SK-N-MC (cell line): ENCODE results near the gene PLXNA2.

Source experiments
- DNase-seq: peaks from one replicate; pipeline ENCODE4 v3.0.0-alpha.2; 2011; ENCODE audit warnings: low read depth, low spot score
- H3K27ac ChIP-seq: fragments of 200-600 bp; sonication (generic); 2 replicates; pipeline ENCODE4 v1.5.1; 2016; ENCODE audit warnings: mixed run types
- H3K36me3 ChIP-seq: fragments of 200-600 bp; sonication (generic); 2 replicates; pipeline ENCODE4 v1.6.1; 2017; ENCODE audit warnings: antibody characterized with exemption, low read length, mixed read lengths; ENCODE audit not compliant: insufficient read depth
- H3K4me3 ChIP-seq: fragments of 200-600 bp; sonication (generic); 2 replicates; pipeline ENCODE4 v1.5.1; 2016
- H3K9ac ChIP-seq: fragments of 200-600 bp; sonication (generic); 2 replicates; pipeline ENCODE4 v1.8.0; 2017; ENCODE audit warnings: mixed run types, mixed read lengths; ENCODE audit not compliant: insufficient read length
- H3K9me3 ChIP-seq: fragments of 200-600 bp; sonication (generic); 2 replicates; pipeline ENCODE4 v1.6.1; 2017; ENCODE audit warnings: low read depth, mild to moderate bottlenecking, antibody characterized with exemption, low read length, moderate library complexity, mixed read lengths
- EZH2 ChIP-seq: fragments of 200-600 bp; sonication (generic); IDR thresholded peaks from one replicate; pipeline ENCODE4 v1.6.1; 2017; ENCODE audit warnings: antibody characterized with exemption
- FOXP2 ChIP-seq: optimal IDR thresholded peaks from 2 replicates; pipeline ENCODE3; 2011; ENCODE audit warnings: mild to moderate bottlenecking, moderate library complexity; ENCODE audit not compliant: insufficient read depth; ENCODE audit errors: extremely low read length, control extremely low read depth
- POLR2AphosphoS5 ChIP-seq: IDR thresholded peaks from 2 replicates; pipeline ENCODE4 v1.6.1; 2012; ENCODE audit warnings: mild to moderate bottlenecking, low read depth, low read length, borderline replicate concordance

Gene PLXNA2

GRCh38 chr1:208223136-208223535 lies 21.0 kb downstream of the PLXNA2 start:
- TF ChIP-seq FOXP2 = no peak
- TF ChIP-seq POLR2AphosphoS5 = no peak
- no peak for TF ChIP-seq EZH2
- Histone ChIP-seq H3K27ac (no peak overlapping the region), H3K9me3 (no peaks in the 10 kb centered on the region), H3K36me3 (no peaks in the 10 kb centered on the region), H3K4me3 (no peak overlapping the region), H3K9ac (no peak overlapping the region)
- no peak for DNase-seq

DNA sequence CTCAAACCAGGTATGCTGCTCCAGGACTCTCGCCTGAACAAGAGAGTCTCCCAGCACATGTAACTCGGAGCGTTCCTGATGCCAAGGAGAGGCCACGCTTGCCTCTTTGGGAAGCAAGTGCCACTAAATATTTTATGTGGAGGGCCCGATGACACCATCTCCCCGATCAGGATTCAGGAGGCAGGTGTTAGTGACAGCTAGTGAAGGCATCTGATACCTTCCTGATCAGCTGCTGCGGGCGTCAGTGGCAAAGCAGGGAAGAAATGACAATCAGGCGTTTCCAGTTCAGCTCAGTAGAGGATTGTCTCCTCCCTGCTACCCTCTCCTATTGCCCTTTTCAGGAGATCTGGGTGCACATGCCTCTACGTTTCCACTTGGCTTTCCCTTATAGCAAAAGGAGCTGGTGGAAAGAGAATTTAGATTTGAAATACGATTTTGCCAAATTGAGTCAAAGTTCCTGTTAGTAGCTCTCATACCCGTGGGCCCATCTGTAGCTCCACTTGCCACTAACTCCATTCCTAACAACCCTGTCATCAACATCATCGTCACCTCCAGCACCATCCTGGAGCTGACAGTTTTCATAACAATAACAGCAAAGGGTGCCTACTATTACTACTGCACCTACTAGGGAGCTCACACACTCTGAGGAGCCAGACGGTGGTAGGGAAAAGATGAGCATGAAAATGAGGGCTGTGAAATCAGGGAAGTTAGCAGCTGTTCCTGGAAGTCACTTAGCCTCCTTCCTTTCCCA lies 21.6 kb downstream of the PLXNA2 start:
- Histone ChIP-seq H3K4me3 (no peak overlapping the region), H3K9ac (no peak overlapping the region), H3K36me3 (no peaks in the 10 kb centered on the region), H3K27ac (no peak overlapping the region), H3K9me3 (no peaks in the 10 kb centered on the region)
- TF ChIP-seq EZH2 (no peak), FOXP2 (no peak), POLR2AphosphoS5 (no peak)
- no peak for DNase-seq

DNA sequence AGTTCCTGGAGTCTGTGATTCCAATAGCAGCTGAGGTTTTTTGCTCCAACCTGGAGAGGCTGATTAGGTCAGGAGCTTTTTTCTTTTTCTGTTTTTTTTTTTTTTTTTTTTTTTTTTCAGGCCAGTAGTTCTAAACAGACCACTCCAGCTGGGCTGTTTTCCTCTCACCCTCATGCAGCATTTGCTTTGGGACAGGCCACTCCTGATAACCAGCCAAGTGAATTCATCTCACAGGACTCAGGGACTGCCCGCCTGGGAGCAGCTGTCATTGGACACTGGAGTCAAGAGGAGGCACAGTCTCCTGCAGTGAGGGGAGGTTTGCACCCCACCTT lies 22.9 kb downstream of the PLXNA2 start:
- no peaks in the 10 kb centered on the region for H3K36me3 ChIP-seq
- H3K27ac ChIP-seq = no peak overlapping the region
- no peak for DNase-seq
- H3K9me3 ChIP-seq = no peaks in the 10 kb centered on the region
- TF ChIP-seq EZH2 (no peak), POLR2AphosphoS5 (no peak), FOXP2 (no peak)
- no peak overlapping the region for H3K4me3 ChIP-seq
- H3K9ac ChIP-seq = no peak overlapping the region

- H3K27ac ChIP-seq = no peak overlapping the region
- H3K9ac ChIP-seq = no peak overlapping the region
- DNase-seq = no peak
- TF ChIP-seq FOXP2 = no peak
- TF ChIP-seq EZH2 = no peak
- no peak for TF ChIP-seq POLR2AphosphoS5
- H3K9me3 ChIP-seq = no peaks in the 10 kb centered on the region
- no peak overlapping the region for H3K4me3 ChIP-seq
- H3K36me3 ChIP-seq = no peaks in the 10 kb centered on the region
Measured at GRCh38 chr1:208219659-208220282, 24.4 kb downstream of the PLXNA2 start.

DNA sequence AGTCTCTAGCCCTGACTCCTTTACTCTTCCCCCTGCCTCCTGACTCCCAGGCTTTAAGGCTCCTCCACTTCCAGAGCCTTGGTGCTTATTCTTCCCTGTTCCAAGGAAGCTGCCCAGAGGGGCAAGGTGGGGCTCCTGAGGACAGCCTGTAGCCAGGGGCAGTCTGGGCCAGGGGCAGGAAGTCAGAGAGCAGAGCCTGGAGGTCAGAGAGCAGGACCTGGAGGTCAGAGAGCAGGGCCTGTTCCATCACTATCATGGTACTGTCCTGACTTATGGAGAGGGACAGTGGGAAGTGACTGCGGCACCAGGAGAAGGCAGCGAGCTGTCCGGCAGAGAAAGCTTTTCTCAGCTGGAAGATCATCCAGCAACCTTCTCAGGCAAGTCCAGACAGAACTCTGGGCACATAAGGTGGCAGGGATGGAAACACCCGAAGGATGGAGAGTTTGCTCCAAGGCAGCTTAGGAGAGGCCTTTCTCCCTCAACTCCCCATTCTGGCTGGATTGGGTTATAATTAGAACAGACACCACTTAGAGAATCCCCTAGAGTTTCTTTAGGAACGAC lies 25.0 kb downstream of the PLXNA2 start:
- Histone ChIP-seq H3K9ac (no peak overlapping the region), H3K4me3 (no peak overlapping the region), H3K36me3 (no peaks in the 10 kb centered on the region), H3K9me3 (no peaks in the 10 kb centered on the region), H3K27ac (no peak overlapping the region)
- DNase-seq = no peak
- no peak for TF ChIP-seq FOXP2
- no peak for TF ChIP-seq EZH2
- no peak for TF ChIP-seq POLR2AphosphoS5

DNA sequence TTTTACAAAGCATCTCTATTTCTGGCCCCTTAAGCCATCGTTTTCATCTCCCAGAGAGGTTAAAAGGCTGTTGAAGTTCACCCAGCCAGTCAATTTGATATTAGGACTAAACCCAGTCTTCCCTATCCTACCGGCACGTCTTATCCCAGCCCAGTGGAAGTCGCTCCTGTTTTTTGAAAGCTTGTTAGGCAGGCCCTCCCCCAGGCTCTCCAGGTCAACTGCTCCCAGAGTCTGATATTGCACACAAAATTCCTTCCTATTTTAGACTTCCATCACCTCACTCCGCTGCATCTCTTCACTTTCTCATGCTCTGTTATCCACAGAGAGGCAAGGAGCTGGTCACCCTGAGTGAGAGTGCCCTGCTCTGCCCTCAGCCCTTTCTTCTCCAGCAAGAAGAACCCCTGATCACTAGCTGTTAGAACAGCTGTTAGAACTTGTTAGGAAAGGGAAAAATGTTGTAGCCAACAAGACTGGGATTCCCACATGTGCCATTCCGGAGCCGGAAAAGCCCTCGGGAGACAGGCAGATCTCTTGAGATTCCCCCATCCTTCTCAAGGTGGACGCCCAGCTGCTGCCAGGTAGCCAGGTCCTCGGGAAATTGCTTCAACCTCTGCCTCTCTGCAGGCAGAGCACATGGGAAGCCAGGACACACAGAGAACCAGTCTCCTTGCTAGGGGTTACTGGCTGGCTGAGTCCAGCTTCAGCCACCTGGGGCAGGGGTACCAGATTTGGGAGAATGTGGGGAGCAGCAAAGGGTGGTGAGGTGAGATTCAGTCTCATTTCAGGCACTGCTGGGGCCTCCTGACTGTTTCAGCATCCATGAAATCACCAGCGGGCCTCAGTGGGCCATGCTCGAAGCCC lies 25.7 kb downstream of the PLXNA2 start:
- H3K9me3 ChIP-seq = no peaks in the 10 kb centered on the region
- no peak for TF ChIP-seq POLR2AphosphoS5
- TF ChIP-seq FOXP2 = no peak
- no peak for TF ChIP-seq EZH2
- no peak overlapping the region for H3K4me3 ChIP-seq
- no peak overlapping the region for H3K9ac ChIP-seq
- DNase-seq = no peak
- no peak overlapping the region for H3K27ac ChIP-seq
- H3K36me3 ChIP-seq = no peaks in the 10 kb centered on the region

DNA sequence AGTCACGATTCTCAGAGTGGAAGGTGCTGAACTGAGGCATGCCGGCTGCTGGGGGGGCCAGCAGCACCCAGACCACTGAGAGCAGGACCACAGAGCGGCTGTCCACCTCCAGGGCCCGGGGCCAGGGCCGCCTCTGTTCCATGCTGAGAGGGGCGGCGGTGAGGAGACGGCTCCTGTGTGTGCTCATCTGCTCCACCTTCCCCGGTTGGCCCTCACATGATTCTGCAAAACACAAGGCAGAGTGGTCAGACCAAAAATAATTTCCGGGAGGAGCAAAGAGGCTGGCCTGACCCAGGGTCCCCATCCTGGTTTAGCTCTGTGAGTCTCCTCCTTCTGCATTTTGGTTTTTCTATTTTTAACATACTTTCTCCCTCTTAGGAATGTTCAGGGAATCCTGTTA lies 26.4 kb downstream of the PLXNA2 start:
- H3K9me3 ChIP-seq = no peaks in the 10 kb centered on the region
- no peak overlapping the region for H3K27ac ChIP-seq
- H3K4me3 ChIP-seq = no peak overlapping the region
- DNase-seq = no peak
- TF ChIP-seq FOXP2 (no peak), EZH2 (no peak), POLR2AphosphoS5 (no peak)
- H3K36me3 ChIP-seq = no peaks in the 10 kb centered on the region
- H3K9ac ChIP-seq = no peak overlapping the region

DNA sequence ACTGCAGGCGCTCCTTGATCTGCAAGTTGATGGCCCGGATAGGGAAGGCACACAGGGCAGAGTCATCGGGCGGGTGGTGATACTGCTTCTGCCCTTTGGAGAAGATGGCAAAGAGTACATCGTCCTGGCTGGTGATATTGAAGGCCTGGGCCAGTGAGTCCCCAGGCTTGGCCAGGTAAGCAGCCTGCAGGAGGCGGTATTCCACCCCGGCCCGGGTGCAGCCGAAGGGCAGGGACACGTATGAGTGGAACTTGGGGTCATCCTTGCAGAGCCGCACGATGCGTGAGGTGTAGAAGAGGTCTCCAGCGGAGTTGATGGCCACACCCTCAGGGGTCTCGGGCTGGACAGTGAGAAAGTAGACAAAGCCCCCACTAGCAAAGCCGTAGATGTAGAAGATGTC lies 27.4 kb downstream of the PLXNA2 start:
- H3K27ac ChIP-seq = no peak overlapping the region
- TF ChIP-seq FOXP2 (no peak), EZH2 (no peak), POLR2AphosphoS5 (no peak)
- DNase-seq = no peak
- no peak overlapping the region for H3K9ac ChIP-seq
- H3K36me3 ChIP-seq = no peaks in the 10 kb centered on the region
- no peaks in the 10 kb centered on the region for H3K9me3 ChIP-seq
- H3K4me3 ChIP-seq = no peak overlapping the region
